LNCaP clone FGC (cell line): ENCODE data around the gene FAM3A.
"Not testable (repeated sequence)": the region's sequence is repeated elsewhere in the genome, so short reads cannot be mapped to it uniquely, and the experiment has no call there.

Experiments
- DNase-seq: peaks from one replicate; pipeline ENCODE4 v3.0.0-alpha.2; 2011; ENCODE audit warnings: low read depth
- H3K4me3 ChIP-seq: 2 replicates; pipeline ENCODE4 v1.5.1; 2011; ENCODE audit warnings: mild to moderate bottlenecking, low read depth, low read length, control low read depth
- TF ChIP-seq, protein P1 (sequence below): IDR thresholded peaks from 2 replicates; pipeline ENCODE4 v1.5.1; 2012; ENCODE audit warnings: mild to moderate bottlenecking; ENCODE audit not compliant: control insufficient read depth, insufficient read depth; ENCODE audit errors: extremely low read depth

The FAM3A gene, protein sequence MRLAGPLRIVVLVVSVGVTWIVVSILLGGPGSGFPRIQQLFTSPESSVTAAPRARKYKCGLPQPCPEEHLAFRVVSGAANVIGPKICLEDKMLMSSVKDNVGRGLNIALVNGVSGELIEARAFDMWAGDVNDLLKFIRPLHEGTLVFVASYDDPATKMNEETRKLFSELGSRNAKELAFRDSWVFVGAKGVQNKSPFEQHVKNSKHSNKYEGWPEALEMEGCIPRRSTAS

DNA sequence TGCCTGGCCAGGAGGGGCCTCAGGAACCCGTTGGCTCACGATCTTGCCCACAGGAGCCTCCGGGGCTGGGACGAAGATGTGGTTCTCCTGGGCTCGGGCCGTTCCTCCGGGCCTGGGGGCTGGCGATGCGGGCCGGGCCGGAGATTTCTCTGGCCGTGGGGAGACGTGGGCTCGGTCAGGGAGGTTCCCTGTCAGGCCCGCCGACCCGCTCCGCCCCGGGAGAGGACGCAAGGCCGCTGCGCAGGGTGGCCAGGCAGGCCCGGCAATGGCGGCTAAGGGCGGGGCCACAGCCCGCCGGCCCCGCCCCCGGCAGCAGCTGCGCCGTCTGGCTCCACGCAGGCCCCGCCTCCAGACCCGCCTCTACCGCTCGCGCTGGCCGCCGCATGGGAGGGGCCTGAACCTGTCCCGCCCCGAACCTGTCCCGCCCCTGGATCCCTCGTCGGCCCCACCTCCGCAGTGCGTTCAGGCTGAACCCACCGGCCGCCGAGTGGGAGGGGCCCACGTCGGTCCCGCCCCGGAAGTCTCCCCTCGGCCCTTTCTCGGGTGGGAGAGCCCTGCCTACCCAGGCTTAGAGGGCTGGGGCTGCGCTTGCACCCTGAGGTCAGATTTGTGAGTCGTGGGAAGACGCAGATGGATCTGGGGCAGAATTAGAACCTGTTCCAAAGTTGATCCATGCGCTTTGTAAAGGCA, at the start of gene FAM3A:
TSS of gene FAM3A (minus strand) at position 267 of the 690 bp plus-strand sequence. CDS start 460 bp downstream, outside the sequence.
- TF ChIP-seq, protein P1, sequence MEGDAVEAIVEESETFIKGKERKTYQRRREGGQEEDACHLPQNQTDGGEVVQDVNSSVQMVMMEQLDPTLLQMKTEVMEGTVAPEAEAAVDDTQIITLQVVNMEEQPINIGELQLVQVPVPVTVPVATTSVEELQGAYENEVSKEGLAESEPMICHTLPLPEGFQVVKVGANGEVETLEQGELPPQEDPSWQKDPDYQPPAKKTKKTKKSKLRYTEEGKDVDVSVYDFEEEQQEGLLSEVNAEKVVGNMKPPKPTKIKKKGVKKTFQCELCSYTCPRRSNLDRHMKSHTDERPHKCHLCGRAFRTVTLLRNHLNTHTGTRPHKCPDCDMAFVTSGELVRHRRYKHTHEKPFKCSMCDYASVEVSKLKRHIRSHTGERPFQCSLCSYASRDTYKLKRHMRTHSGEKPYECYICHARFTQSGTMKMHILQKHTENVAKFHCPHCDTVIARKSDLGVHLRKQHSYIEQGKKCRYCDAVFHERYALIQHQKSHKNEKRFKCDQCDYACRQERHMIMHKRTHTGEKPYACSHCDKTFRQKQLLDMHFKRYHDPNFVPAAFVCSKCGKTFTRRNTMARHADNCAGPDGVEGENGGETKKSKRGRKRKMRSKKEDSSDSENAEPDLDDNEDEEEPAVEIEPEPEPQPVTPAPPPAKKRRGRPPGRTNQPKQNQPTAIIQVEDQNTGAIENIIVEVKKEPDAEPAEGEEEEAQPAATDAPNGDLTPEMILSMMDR = no peak
- no peak for DNase-seq
- peak within 1 kb of the TSS; percentile 69 for H3K4me3 ChIP-seq

DNA sequence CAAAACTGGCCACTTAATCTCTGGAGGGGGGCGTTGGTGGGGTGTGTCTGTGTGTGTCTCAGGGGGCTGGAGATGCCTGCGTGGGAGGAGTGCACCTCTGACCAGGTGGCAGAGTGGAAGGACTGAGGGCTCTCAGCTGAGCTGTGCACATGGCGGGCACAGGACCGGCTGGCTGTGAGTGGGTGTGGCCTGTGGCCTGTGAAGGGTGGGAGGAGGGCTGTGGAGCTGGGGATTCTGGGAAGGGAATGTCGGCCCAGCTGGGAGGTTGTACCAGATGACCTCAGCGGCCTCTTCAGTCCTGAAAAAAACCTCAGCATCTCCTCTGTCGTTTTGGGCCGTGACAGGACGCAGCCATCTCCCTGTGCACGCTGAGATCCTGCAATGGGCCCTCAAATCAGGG, 46.3 kb upstream of the FAM3A start:
- not testable (repeated sequence) for DNase-seq

DNA sequence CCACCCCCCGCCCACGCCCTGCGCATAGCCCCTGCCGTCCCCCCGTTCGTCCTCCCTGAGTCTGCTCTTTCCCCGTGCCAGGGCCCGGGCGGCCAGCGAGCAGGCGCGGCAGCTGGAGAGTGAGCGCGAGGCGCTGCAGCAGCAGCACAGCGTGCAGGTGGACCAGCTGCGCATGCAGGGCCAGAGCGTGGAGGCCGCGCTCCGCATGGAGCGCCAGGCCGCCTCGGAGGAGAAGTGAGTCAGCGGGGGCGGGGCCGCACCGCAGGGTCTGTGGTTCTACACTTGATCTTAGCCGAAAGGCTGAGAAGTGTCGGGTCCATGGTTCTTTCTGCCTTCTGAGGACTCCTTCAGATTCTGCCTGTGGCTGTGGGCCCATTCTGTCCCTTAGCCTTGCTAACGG, 44.3 kb upstream of the FAM3A start:
- DNase-seq, H3K4me3 ChIP-seq: not testable (repeated sequence)

More for the DNA sequence above, 46.3 kb upstream of the FAM3A start:
- not testable (repeated sequence) for H3K4me3 ChIP-seq

DNA sequence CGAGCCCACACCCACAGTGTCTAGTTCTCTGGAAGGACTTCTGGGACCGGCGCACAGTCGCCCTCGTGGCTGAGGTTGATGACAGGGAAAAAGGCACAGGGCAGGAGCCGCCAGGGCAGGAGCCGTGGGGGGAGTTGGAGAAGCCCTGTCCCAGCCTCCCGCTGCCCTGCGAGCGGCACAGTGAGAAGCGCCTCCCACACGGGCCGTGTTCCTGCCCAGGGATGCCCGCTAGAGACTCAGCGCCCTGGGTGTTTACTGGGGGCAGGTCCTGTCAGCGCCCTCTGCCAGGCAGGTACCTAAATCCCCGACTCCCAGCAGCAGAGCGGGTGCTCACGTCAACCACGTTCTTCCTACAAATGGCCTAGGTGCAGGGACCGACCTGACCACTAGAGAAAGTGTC, 42.9 kb upstream of the FAM3A start:
- DNase-seq, H3K4me3 ChIP-seq: not testable (repeated sequence)

DNA sequence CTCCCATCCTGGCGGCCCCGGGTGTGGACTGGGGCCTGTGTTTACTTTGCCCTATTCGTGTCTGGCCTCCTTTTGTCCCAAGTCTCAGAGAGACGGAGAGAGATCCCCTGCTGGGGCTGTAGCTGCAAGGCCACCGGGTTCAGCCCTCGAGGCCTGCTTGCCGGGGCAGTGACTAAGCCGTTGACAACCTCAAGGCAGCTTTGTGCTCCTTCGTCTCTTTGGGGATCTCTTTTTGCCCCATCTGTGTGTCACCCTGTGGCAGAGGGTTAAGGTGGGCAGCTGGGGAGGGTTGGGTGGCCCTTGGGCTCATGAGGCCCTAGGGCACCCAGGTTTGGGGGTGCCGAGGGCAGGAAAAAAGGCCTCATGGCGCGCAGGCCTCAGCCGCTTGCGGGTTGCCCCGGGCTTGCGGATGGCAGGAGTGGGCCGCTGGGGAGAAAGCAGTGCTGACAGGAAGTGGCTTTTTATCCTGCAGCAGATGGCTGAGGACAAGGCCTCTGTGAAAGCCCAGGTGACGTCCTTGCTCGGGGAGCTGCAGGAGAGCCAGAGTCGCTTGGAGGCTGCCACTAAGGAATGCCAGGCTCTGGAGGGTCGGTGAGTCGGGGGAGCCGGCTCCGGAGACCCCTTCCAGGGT, 42.1 kb upstream of the FAM3A start:
- H3K4me3 ChIP-seq, DNase-seq: not testable (repeated sequence)

DNA sequence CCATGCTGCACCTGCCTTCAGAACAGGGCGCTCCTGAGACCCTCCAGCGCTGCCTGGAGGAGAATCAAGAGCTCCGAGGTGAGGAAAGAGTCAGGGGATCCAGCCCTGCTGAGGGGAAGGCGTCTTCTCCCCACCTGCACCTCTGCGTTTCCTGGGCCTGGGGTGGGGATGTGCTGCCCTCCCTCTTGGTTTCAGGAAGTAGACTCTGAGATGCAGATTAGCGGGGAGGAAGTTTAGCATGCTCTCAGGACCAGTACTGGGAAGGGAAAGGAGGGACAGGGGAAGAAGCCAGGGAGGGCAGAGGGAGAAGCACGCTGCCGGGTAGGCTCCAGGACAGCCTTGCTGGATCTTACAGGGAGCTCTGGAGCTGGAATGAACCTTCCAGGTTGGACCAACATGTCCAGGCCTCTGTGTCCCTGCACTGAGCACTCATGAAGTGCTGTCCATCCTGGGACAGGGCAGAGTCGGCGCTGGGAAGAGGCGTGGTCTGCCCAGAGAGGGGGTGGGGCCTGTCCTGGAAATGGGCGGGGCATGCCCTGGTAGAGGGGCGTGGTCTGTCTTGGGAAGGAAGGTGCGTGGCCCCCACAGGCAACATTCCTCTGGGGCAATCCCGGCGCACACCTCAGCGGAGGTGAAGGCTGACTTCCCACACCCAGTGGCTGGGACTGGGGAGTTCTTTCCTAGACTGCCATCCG, 36.2 kb upstream of the FAM3A start:
- DNase-seq, H3K4me3 ChIP-seq: not testable (repeated sequence)

DNA sequence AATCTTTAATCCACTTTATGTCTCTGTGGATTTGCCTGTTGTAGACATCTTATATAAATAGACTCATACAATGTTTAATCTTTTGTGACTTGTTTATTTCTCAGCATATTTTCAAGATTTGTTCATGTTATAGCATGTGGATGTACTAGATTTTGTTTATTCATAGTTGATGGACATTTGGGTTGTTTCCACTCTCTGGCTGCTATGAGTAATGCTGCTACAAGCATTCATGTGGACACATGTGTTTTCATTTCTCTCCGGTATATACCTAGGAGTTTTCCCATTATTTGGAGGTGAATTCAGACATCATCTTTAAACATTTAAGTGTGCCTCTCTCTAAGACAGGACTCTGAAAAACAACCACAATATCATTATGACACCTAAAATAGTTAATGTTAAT, 33.7 kb upstream of the FAM3A start:
- no peak overlapping the region for H3K4me3 ChIP-seq
- TF ChIP-seq, protein P1 = no peak
- DNase-seq = no peak

DNA sequence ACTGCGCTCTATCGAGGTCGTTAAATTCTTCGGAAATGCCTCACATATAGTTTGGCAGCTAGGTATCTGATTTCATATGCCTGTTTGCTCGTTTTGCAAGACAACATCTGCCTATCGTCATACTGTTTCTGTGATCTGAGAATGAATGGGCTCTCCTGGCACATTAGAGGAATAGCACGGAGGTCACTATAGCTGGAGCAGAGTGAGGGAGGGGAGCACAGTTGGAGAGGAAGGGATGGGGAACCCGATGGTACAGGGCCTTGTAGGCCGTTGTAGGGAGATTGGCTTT, 31.9 kb upstream of the FAM3A start:
- TF ChIP-seq, protein P1 = no peak
- no peak for DNase-seq
- peak overlapping the region; percentile 90 for H3K4me3 ChIP-seq

DNA sequence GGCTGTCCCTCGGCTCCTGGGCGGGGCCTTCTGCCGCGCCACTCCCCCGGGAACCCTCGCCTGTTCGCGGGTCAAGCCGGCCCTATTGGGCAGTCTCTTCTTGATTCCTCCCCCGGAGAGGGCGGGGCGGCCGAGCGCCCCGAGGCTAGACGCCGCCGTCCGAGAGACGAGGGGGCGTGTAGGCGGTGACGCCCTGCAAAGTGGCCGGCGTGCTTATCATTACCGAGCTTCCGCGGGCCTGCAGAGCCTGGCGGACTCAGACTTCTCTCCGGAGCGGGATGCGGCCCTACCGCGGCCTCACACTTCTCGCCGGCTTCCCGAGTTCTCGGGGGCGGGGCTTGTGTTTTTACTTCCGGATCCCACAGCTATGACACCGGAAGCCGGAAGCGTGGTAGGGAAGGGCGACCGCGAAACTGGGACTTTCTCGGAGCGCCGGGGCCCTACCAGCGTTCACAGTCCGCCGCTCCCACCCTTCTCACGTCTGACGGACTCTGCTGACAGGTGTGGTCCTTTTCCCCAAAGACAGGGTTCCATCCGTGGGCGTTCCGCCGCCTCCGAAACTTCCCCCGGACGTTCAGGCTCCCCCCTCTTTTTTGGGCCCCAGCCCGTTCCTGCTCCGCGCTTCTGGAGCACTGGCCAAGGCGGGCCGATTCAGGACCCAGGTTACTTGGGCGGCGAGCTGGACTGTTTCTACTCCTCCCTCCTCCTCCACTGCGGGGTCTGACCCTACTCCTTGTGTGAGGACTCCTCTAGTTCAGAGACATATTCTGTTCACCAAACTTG, 31.4 kb upstream of the FAM3A start, which contains the start of gene IKBKG:
TSS of gene IKBKG (plus strand) at position 376 of the 783 bp plus-strand sequence. CDS start 4,383 bp downstream, outside the sequence.
- H3K4me3 ChIP-seq = peak within 1 kb of the TSS; percentile 90
- TF ChIP-seq, protein P1 = no peak
- peak; percentile 53 for DNase-seq
